Smooth muscle cell (in vitro differentiated cells): ENCODE data around the gene XPNPEP1. TPM values are rescaled to one million over a fixed set of nuclear protein-coding genes. Genes with fewer than 3 reads are reported as not detected.

ENCODE experiments used
- DNase-seq: peaks from one replicate; lab custom pipeline; 2025; ENCODE audit not compliant: unreplicated experiment; lab: John Stamatoyannopoulos, UW
- H2AFZ ChIP-seq: fragments of 200-600 bp; sonication (generic); 2 replicates; pipeline ENCODE4 v1.6.0; 2016; ENCODE audit warnings: antibody characterized with exemption, low read depth, mild to moderate bottlenecking
- H3F3A ChIP-seq: fragments of 200-600 bp; sonication (generic); 2 replicates; pipeline ENCODE4 v1.6.0; 2017; ENCODE audit warnings: antibody characterized with exemption, low read depth
- H3K27ac ChIP-seq: fragments of 200-600 bp; sonication (generic); 2 replicates; pipeline ENCODE4 v1.5.1; 2016; ENCODE audit warnings: low read depth, mild to moderate bottlenecking
- H3K27me3 ChIP-seq: fragments of 200-600 bp; sonication (generic); 2 replicates; pipeline ENCODE4 v1.6.1; 2016; ENCODE audit warnings: low read depth, mild to moderate bottlenecking
- H3K36me3 ChIP-seq: fragments of 200-600 bp; sonication (generic); 2 replicates; pipeline ENCODE4 v1.5.1; 2016; ENCODE audit warnings: low read depth
- H3K4me1 ChIP-seq: fragments of 200-600 bp; sonication (generic); 2 replicates; pipeline ENCODE4 v1.5.1; 2016; ENCODE audit warnings: low read depth
- H3K4me2 ChIP-seq: fragments of 200-600 bp; sonication (generic); 2 replicates; pipeline ENCODE4 v1.6.0; 2016; ENCODE audit warnings: mild to moderate bottlenecking
- H3K4me3 ChIP-seq: fragments of 200-600 bp; sonication (generic); 2 replicates; pipeline ENCODE4 v1.5.1; 2016; ENCODE audit warnings: mild to moderate bottlenecking
- H3K79me2 ChIP-seq: fragments of 200-600 bp; sonication (generic); 2 replicates; pipeline ENCODE4 v1.6.0; 2016; ENCODE audit warnings: low read depth, mild to moderate bottlenecking
- H3K9ac ChIP-seq: fragments of 200-600 bp; sonication (generic); 2 replicates; pipeline ENCODE4 v1.6.0; 2016; ENCODE audit warnings: low read depth
- H3K9me3 ChIP-seq: fragments of 200-600 bp; sonication (generic); replicated peaks from 2 replicates; pipeline ENCODE4 v1.5.1; 2016; ENCODE audit warnings: low read depth
- H4K20me1 ChIP-seq: fragments of 200-600 bp; sonication (generic); 2 replicates; pipeline ENCODE4 v1.6.0; 2016; ENCODE audit warnings: low read depth
- CTCF ChIP-seq: fragments of 200-600 bp; sonication (generic); IDR thresholded peaks from 2 replicates; pipeline ENCODE4 v1.5.1; 2017; ENCODE audit warnings: borderline replicate concordance, mild to moderate bottlenecking, antibody characterized with exemption; ENCODE audit not compliant: insufficient read depth, poor library complexity, severe bottlenecking
- WGBS: methylation state at CpG from one replicate; pipeline ENCODE4 v1.1.7; 2016; ENCODE audit warnings: low lambda C conversion rate; 5-methylcytosine and 5-hydroxymethylcytosine counted together
- polyA plus RNA-seq: library from polyadenylated mRNA; unstranded; fragments of >200 nt; fragmentation: Nextera tagmentation; extraction: Ambion mirVana; gene quantifications from 2 replicates; pipeline ENCODE4 v1.2.1, GENCODE V29; 2016
- total RNA-seq: library from RNA; depleted of rRNA; stranded (reverse); fragments of >200 nt; gene quantifications from 2 replicates; pipeline ENCODE4 v1.2.3, GENCODE V29; 2014

XPNPEP1 gene
- total and polyA plus RNA-seq, 2 experiments from 2014 or later = 63.0 to 147 TPM

- peaks cover 64% of the 10 kb centered on the region for H3K79me2 ChIP-seq
- H3F3A ChIP-seq = peaks cover 7% of the 10 kb centered on the region
- H3K27me3 ChIP-seq = no peaks in the 10 kb centered on the region
- peaks cover 77% of the 10 kb centered on the region for H4K20me1 ChIP-seq
- no peaks in the 10 kb centered on the region for H3K36me3 ChIP-seq
- peak overlapping the region; percentile 35 for H3K4me2 ChIP-seq
- no peak for TF ChIP-seq CTCF
- H3K9me3 ChIP-seq = no peaks in the 10 kb centered on the region
- H3K4me3 ChIP-seq = no peak overlapping the region
- H2AFZ ChIP-seq = no peak overlapping the region
- peak overlapping the region; percentile 41 for H3K27ac ChIP-seq
- H3K9ac ChIP-seq = no peak overlapping the region
- peaks cover 15% of the 10 kb centered on the region for H3K4me1 ChIP-seq
- DNase-seq = no peak
- WGBS = 21% methylated on average over 3 of the region's 3 CpGs
Measured at GRCh38 chr10:109914966-109915365, 8.3 kb downstream of the XPNPEP1 start.

DNA sequence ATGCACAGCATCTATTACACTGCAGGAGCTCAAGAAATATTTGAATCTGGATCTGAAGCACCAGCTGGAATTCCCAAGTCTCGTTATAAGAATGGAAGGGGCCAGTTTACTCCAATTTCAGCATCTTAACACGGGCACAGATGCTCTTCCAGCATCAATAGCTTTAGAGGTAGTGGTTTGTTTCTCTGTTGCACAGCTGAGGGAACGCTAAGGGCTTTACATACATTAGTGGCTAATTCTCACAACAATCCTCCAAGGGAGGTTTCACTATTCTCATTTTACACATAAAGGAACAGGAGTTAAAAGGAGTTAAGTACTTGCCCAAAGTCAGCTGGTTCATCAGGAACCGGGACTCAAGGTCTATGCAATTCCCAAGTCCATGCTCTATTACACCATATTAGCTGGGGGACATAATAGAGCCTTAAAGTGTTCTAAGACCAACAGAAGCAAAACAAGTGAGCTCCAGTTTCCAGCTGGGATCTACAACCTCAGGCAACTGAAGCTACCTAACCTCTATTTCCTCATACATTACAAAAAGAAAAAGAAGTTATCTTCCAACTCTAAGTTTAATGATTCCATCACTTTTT lies 9.9 kb downstream of the XPNPEP1 start:
- Histone ChIP-seq H3K79me2 (peaks cover 62% of the 10 kb centered on the region), H4K20me1 (peaks cover 91% of the 10 kb centered on the region), H3K4me2 (no peak overlapping the region), H2AFZ (no peak overlapping the region), H3F3A (peaks cover 7% of the 10 kb centered on the region), H3K27ac (peak overlapping the region; percentile 72), H3K4me3 (no peak overlapping the region), H3K36me3 (no peaks in the 10 kb centered on the region), H3K9me3 (no peaks in the 10 kb centered on the region), H3K9ac (no peak overlapping the region), H3K27me3 (no peaks in the 10 kb centered on the region), H3K4me1 (peaks cover 15% of the 10 kb centered on the region)
- no peak for TF ChIP-seq CTCF
- DNase-seq = no peak
- WGBS = 78% methylated on average over 4 of the region's 4 CpGs

DNA sequence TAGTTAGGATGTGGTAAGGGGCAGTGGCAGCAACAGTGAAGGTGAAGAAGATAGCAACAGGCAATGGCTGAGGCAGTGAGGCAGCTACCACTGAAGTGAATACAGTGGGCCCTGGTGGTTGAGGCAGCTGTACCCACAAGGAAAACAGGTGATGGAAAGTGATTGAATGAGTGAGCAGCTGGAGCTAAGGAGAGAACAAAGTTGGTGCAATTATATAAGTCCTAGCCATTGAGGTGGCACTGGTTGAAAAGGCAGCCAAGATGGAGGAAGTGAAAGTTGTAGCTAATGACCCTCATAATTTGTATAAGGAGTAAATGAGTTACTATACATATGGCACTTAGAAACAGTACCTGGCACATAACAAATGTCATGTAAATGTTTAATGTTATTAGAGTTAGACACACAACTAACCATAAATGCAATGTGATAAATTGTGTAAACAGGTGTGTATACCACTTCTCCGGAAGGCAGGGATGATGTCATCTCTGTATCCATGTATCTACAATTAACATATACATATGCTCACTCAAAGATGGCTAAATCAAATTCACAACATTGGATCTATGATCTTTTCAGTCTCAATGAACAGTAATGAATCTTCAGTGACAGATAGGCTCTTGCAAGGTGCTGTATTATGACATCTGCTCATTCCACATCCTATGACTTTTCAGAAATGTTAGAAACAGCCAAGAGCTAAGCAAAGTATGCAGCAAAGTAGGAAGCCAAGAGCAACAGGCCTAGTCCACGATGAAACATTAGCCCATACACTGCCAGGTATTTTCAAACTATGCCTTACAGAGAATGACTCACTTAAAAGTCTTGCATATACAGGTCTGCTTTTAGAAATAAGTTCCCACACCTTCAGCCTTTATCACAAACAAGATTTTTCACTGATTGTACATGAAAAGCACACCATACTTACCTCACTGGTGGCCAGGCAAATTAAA lies 10.7 kb downstream of the XPNPEP1 start:
- Histone ChIP-seq H3K36me3 (no peaks in the 10 kb centered on the region), H3K9ac (no peak overlapping the region), H2AFZ (no peak overlapping the region), H3K27ac (peak overlapping the region; percentile 72), H3K79me2 (peaks cover 60% of the 10 kb centered on the region), H3K9me3 (no peaks in the 10 kb centered on the region), H3K4me3 (no peak overlapping the region), H3K27me3 (no peaks in the 10 kb centered on the region), H3K4me1 (peaks cover 15% of the 10 kb centered on the region), H4K20me1 (peaks cover 93% of the 10 kb centered on the region), H3K4me2 (no peak overlapping the region), H3F3A (peaks cover 7% of the 10 kb centered on the region)
- TF ChIP-seq CTCF = no peak
- no peak for DNase-seq
- 67% methylated on average over 2 of the region's 2 CpGs for WGBS
